Endothelial cell of umbilical vein (primary cell): ENCODE measurements around the gene SIPA1L3. TPM values are rescaled to one million over a fixed set of nuclear protein-coding genes. Genes with fewer than 3 reads are reported as not detected.

Experiments used
- BruUV-seq: library from RNA; stranded (reverse); fragments of 400-500 nt; replicated peaks from 2 replicates; lab custom pipeline; 2021; lab: Mats Ljungman, UMichigan
- CTCF ChIA-PET: fragments of 300-600, 350-600 bp; sonication (Branson Sonifier 250); formaldehyde crosslinking; loops from one replicate; lab custom pipeline; 2021; ENCODE audit warnings: antibody characterized with exemption, inconsistent platforms; lab: Charles Lee
- POLR2A ChIA-PET: fragments of 300-600, 350-600 bp; sonication (Branson Sonifier 250); formaldehyde crosslinking; loops from one replicate; lab custom pipeline; 2021; ENCODE audit warnings: antibody characterized with exemption, inconsistent platforms; lab: Charles Lee
- DNase-seq: peaks from one replicate; pipeline ENCODE4 v3.0.0-alpha.2; 2011; ENCODE audit warnings: low read depth, low spot score
- FAIRE-seq: peaks from 2 replicates; lab custom pipeline; 2011; peaks lifted over from hg19 to GRCh38; lab: Jason Lieb, UNC
- H2AFZ ChIP-seq: 2 replicates; pipeline ENCODE4 v1.6.0; 2012; ENCODE audit warnings: low read depth, low read length, control low read depth, inconsistent platforms
- H3K27ac ChIP-seq: 2 replicates; pipeline ENCODE4 v1.5.1; 2011; ENCODE audit warnings: low read depth, mild to moderate bottlenecking, control low read depth, low read length, moderate library complexity; ENCODE audit not compliant: insufficient read depth
- H3K27me3 ChIP-seq, 2 experiments: 2 replicates each; pipeline versions ENCODE4 v1.6.0 to v1.6.1; 2011; ENCODE audit warnings: low read length in 2 of 2, mixed read lengths in 1 of 2; ENCODE audit not compliant: control insufficient read depth in 2 of 2, insufficient read depth in 2 of 2
- H3K36me3 ChIP-seq, 2 experiments: 2 replicates in 1 of 2; 3 replicates in 1 of 2; pipeline ENCODE4 v1.5.1; 2011; ENCODE audit warnings: low read length in 2 of 2, mild to moderate bottlenecking in 1 of 2, moderate library complexity in 1 of 2; ENCODE audit not compliant: control insufficient read depth in 2 of 2, insufficient read depth in 2 of 2; ENCODE audit errors: extremely low read depth in 1 of 2
- H3K4me1 ChIP-seq: 3 replicates; pipeline ENCODE4 v1.5.1; 2011; ENCODE audit warnings: mild to moderate bottlenecking, low read length; ENCODE audit not compliant: control insufficient read depth, insufficient read depth; ENCODE audit errors: extremely low read depth
- H3K4me2 ChIP-seq: 2 replicates; pipeline ENCODE4 v1.6.1; 2011; ENCODE audit warnings: low read length, control low read depth, mixed read lengths; ENCODE audit not compliant: insufficient read depth
- H3K4me3 ChIP-seq, 3 experiments: fragments of 200-600 bp in 1 of 3; sonication (generic), shearing (Covaris generic) in 1 of 3; replicated peaks in 1 of 3; 2 replicates each; pipeline ENCODE4 v1.5.1; 2011 to 2016; ENCODE audit warnings: control low read depth in 3 of 3, low read length in 3 of 3, mild to moderate bottlenecking in 2 of 3, inconsistent platforms in 1 of 3, low read depth in 1 of 3, moderate library complexity in 1 of 3; ENCODE audit not compliant: insufficient read depth in 1 of 3
- H3K79me2 ChIP-seq: 2 replicates; pipeline ENCODE4 v1.6.0; 2012; ENCODE audit warnings: low read length, inconsistent platforms; ENCODE audit not compliant: control insufficient read depth, insufficient read depth
- H3K9ac ChIP-seq: replicated peaks from 2 replicates; pipeline ENCODE3; 2011; ENCODE audit warnings: low read length, control low read depth; ENCODE audit not compliant: insufficient read depth; ENCODE audit errors: extremely low read depth
- H3K9me1 ChIP-seq: replicated peaks from 3 replicates; pipeline ENCODE4 v1.6.0; 2011; ENCODE audit warnings: mild to moderate bottlenecking, low read length; ENCODE audit not compliant: control insufficient read depth, insufficient read depth; ENCODE audit errors: extremely low read depth
- H3K9me3 ChIP-seq: replicated peaks from 2 replicates; pipeline ENCODE4 v1.5.1; 2012; ENCODE audit warnings: low read length, inconsistent platforms; ENCODE audit not compliant: control insufficient read depth, insufficient read depth
- H4K20me1 ChIP-seq: replicated peaks from 2 replicates; pipeline ENCODE3; 2011; ENCODE audit warnings: mild to moderate bottlenecking, low read length; ENCODE audit not compliant: control insufficient read depth, insufficient read depth; ENCODE audit errors: extremely low read depth
- CTCF ChIP-seq, 2 donors: IDR thresholded peaks; 1 replicate in 1 of 2; 2 replicates in 1 of 2; pipeline ENCODE4 v1.5.1; 2011; ENCODE audit warnings: low read length in 2 of 2, mild to moderate bottlenecking in 2 of 2, moderate library complexity in 2 of 2, control low read depth in 1 of 2, inconsistent platforms in 1 of 2, low read depth in 1 of 2; ENCODE audit not compliant: insufficient read depth in 1 of 2; ENCODE audit errors: extremely low read depth in 1 of 2
- EZH2 ChIP-seq: IDR thresholded peaks from 2 replicates; pipeline ENCODE4 v1.6.1; 2012; ENCODE audit warnings: borderline replicate concordance, low read depth, mild to moderate bottlenecking, moderate library complexity, low read length, inconsistent platforms; ENCODE audit not compliant: severe bottlenecking
- FOS ChIP-seq: IDR thresholded peaks from 2 replicates; pipeline ENCODE4 v1.6.1; 2011; ENCODE audit warnings: mild to moderate bottlenecking, low read length, moderate library complexity, borderline replicate concordance; ENCODE audit not compliant: insufficient read depth
- GATA2 ChIP-seq: IDR thresholded peaks from 2 replicates; pipeline ENCODE4 v1.7.0; 2011; ENCODE audit warnings: low read depth, mild to moderate bottlenecking, moderate library complexity, mixed read lengths, low read length; ENCODE audit not compliant: insufficient read length, insufficient read depth
- JUN ChIP-seq: IDR thresholded peaks from 2 replicates; pipeline ENCODE4 v1.6.1; 2011; ENCODE audit warnings: borderline replicate concordance, low read depth; ENCODE audit not compliant: insufficient read length, insufficient read depth
- MYC ChIP-seq: IDR thresholded peaks from one replicate; pipeline ENCODE4 v1.6.1; 2011; ENCODE audit warnings: mild to moderate bottlenecking, low read depth, low read length
- POLR2A ChIP-seq: IDR thresholded peaks from 2 replicates; pipeline ENCODE4 v1.6.1; 2012; ENCODE audit warnings: low read depth, mild to moderate bottlenecking, control low read depth, low read length
- POLR2AphosphoS5 ChIP-seq: IDR thresholded peaks from 2 replicates; pipeline ENCODE4 v1.6.1; 2012; ENCODE audit warnings: low read depth, mild to moderate bottlenecking, control low read depth, low read length, moderate library complexity; ENCODE audit not compliant: insufficient read depth
- dilution Hi-C: fragments of 300-500 bp; cut with MboI; formaldehyde crosslinking; loops from one replicate; pipeline ENCODE4 v1.15.0; 2019; ENCODE audit warnings: low sequenced_read_pairs; ENCODE audit not compliant: extremely low pct_ligation_motif_present
- intact Hi-C: fragments of 100-400 bp; cut with micrococcal nuclease; formaldehyde crosslinking; loops from one replicate; pipeline ENCODE4 v1.10.0; 2022
- polyA plus RNA-seq, 4 experiments: library from polyadenylated mRNA; depleted of rRNA in 3 of 4; stranded (reverse) in 3 of 4; unstranded in 1 of 4; fragments of >200 nt; gene quantifications; 2 replicates each; pipeline versions ENCODE4 v1.2.1 to v1.2.3, GENCODE V29; 2011 to 2012; ENCODE audit warnings: missing spikeins in 1 of 4
- total RNA-seq: library from RNA; stranded (reverse); gene quantifications from 2 replicates; pipeline ENCODE4 v1.2.3, GENCODE V29; 2021
- TF ChIP-seq, protein P1 (sequence below): IDR thresholded peaks from 2 replicates; pipeline ENCODE4 v1.6.1; 2011; ENCODE audit not compliant: insufficient read depth, insufficient read length

Gene SIPA1L3
- total and polyA plus RNA-seq, 2 donors (not counting 3 experiments of a cell fraction or from before 2014, with no cell fraction given) = 14.2 to 47.2 TPM

DNA sequence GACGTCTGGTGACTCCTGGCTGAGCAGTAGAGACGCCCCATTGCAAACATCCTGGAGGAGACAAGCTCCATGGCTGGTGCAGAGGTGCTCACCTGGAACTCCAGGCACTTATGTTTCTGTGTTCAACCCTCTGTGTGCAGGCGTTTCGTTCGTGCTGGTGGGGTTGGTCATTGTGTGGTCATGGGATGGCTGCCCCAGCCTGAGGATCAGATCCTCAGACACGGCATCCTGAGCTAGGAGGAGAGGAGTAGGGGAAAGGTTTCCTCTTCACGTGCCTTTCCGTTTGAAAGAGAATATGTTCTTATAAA, 87.8 kb downstream of the SIPA1L3 start:
- DNase-seq (no peak), FAIRE-seq (no peak)
- peaks cover 26% of the 10 kb centered on the region for H3K79me2 ChIP-seq
- POLR2A ChIA-PET = no interaction called here
- TF ChIP-seq POLR2A = no peak
- no peak for TF ChIP-seq POLR2AphosphoS5
- no peak for TF ChIP-seq FOS
- no peak for TF ChIP-seq EZH2
- TF ChIP-seq CTCF (IDR thresholded peaks at IDR 0.05; ENCODE audit: extremely low read depth in 1 of 2, insufficient read depth in 1 of 2, low read depth in 1 of 2, low read length in 2 of 2) = no peak
- TF ChIP-seq MYC = no peak
- H3K9ac ChIP-seq = no peak overlapping the region
- no peaks in the 10 kb centered on the region for H3K9me3 ChIP-seq
- H3K4me1 ChIP-seq = peaks cover 21% of the 10 kb centered on the region
- intact Hi-C loops (no loop called here), dilution Hi-C loops (no loop called here)
- no peak overlapping the region for H3K27ac ChIP-seq
- no TSS peak for BruUV-seq
- CTCF ChIA-PET = interaction anchor here (1.1 to 1.2 kb wide), 2 partner anchors 63 to 92 kb away, joined by 3 to 5 read pairs; no protein-coding TSS in a partner anchor
- H3K36me3 ChIP-seq = no peaks in the 10 kb centered on the region
- H3K9me1 ChIP-seq = no peaks in the 10 kb centered on the region
- no peak overlapping the region for H3K4me3 ChIP-seq
- no peak overlapping the region for H3K4me2 ChIP-seq
- no peaks in the 10 kb centered on the region for H3K27me3 ChIP-seq
- H2AFZ ChIP-seq = no peak overlapping the region
- H4K20me1 ChIP-seq = no peaks in the 10 kb centered on the region

- TF ChIP-seq CTCF (IDR thresholded peaks at IDR 0.05; ENCODE audit: extremely low read depth in 1 of 2, insufficient read depth in 1 of 2, low read depth in 1 of 2, low read length in 2 of 2) = no peak
- no peak for TF ChIP-seq FOS
- TF ChIP-seq POLR2A = no peak
- TF ChIP-seq MYC = no peak
- no peak for TF ChIP-seq GATA2
- no peak for TF ChIP-seq JUN
- TF ChIP-seq, protein P1, sequence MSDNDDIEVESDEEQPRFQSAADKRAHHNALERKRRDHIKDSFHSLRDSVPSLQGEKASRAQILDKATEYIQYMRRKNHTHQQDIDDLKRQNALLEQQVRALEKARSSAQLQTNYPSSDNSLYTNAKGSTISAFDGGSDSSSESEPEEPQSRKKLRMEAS = no peak
- TF ChIP-seq EZH2 = no peak
- TF ChIP-seq POLR2AphosphoS5 = no peak
- dilution Hi-C loops = no loop called here
- H3K9ac ChIP-seq = no peak overlapping the region
- no peaks in the 10 kb centered on the region for H3K9me3 ChIP-seq
- POLR2A ChIA-PET = no interaction called here
- CTCF ChIA-PET = interaction anchor here (1.2 to 1.6 kb wide), 2 partner anchors 50 to 93 kb away, joined by 3 to 5 read pairs; no protein-coding TSS in a partner anchor
- H3K79me2 ChIP-seq = peaks cover 21% of the 10 kb centered on the region
- H3K27me3 ChIP-seq = no peaks in the 10 kb centered on the region
- no peak overlapping the region for H3K4me3 ChIP-seq
- H4K20me1 ChIP-seq = no peaks in the 10 kb centered on the region
- DNase-seq = no peak
- no TSS peak for BruUV-seq
- intact Hi-C loops = no loop called here
- FAIRE-seq = no peak
- H3K4me1 ChIP-seq = peaks cover 27% of the 10 kb centered on the region
- no peak overlapping the region for H3K27ac ChIP-seq
- H3K9me1 ChIP-seq = no peaks in the 10 kb centered on the region
- H3K36me3 ChIP-seq = no peaks in the 10 kb centered on the region
- H3K4me2 ChIP-seq = no peak overlapping the region
- no peak overlapping the region for H2AFZ ChIP-seq
These were observed 88.3 kb downstream of the SIPA1L3 start for GRCh38 chr19:37995346-37995745.
